Lower leg skin (tissue), 4 donors: ENCODE results near the gene SLC41A3. TPM values are rescaled to one million over a fixed set of nuclear protein-coding genes. Genes with fewer than 3 reads are reported as not detected.

Experiments used
- DNase-seq, 2 donors: peaks; one replicate each; pipeline ENCODE4 v3.0.0-alpha.2; 2019; ENCODE audit warnings: low spot score in 2 of 2
- H3K4me3 ChIP-seq: fragments of 200-600 bp; sonication (generic); 2 replicates; pipeline ENCODE4 v1.5.1; 2017; ENCODE audit warnings: mild to moderate bottlenecking, low read depth; ENCODE audit not compliant: poor library complexity, severe bottlenecking
- CTCF ChIP-seq, 3 donors: fragments of 450-650 bp; IDR thresholded peaks; one replicate each; pipeline ENCODE4 v1.5.1; 2016; ENCODE audit warnings: antibody characterized with exemption in 3 of 3, mild to moderate bottlenecking in 3 of 3, moderate library complexity in 2 of 3
- POLR2A ChIP-seq, 2 donors: fragments of 450-650 bp; IDR thresholded peaks; one replicate each; pipeline ENCODE4 v1.6.1; 2016 to 2017; ENCODE audit warnings: antibody characterized with exemption in 2 of 2, mild to moderate bottlenecking in 1 of 2, moderate library complexity in 1 of 2
- WGBS, 2 donors: methylation state at CpG; one replicate each; pipeline ENCODE4 v1.1.5; 2018; 5-methylcytosine and 5-hydroxymethylcytosine counted together
- intact Hi-C: fragments of 100-400 bp; cut with DNase I; formaldehyde crosslinking; loops from one replicate; pipeline ENCODE4 v1.15.0; 2023; ENCODE audit warnings: low total_unique reads
- total RNA-seq, 4 donors: library from RNA; depleted of rRNA; stranded (reverse); fragments of >200 nt; gene quantifications; one replicate each; pipeline ENCODE4 v1.1.0, GENCODE V29; 2016

The SLC41A3 gene
- total RNA-seq, 4 donors from 2014 or later: 31.6 to 41.1 (median 37.3) TPM

- intact Hi-C loops: no loop called here
- no peak for TF ChIP-seq CTCF (IDR thresholded peaks at IDR 0.05)
- no peak for TF ChIP-seq POLR2A (IDR thresholded peaks at IDR 0.05)
- WGBS, 2 donors: 93 to 95% methylated on average over 7 of the region's 7 CpGs
- no peak overlapping the region for H3K4me3 ChIP-seq
- peak in 1 of 2 donors; percentile 82 for DNase-seq
Measured at GRCh38 chr3:126085276-126085675, 1.4 kb upstream of the SLC41A3 start.

- H3K4me3 ChIP-seq: no peak overlapping the region
- TF ChIP-seq POLR2A (IDR thresholded peaks at IDR 0.05) (no peak), CTCF (IDR thresholded peaks at IDR 0.05) (no peak)
- no peak for DNase-seq
- WGBS, 2 donors: 52 to 56% methylated on average over 5 of the region's 5 CpGs
- intact Hi-C loops: no loop called here
Measured at GRCh38 chr3:126084768-126085180, 850 bp upstream of the SLC41A3 start.

DNA sequence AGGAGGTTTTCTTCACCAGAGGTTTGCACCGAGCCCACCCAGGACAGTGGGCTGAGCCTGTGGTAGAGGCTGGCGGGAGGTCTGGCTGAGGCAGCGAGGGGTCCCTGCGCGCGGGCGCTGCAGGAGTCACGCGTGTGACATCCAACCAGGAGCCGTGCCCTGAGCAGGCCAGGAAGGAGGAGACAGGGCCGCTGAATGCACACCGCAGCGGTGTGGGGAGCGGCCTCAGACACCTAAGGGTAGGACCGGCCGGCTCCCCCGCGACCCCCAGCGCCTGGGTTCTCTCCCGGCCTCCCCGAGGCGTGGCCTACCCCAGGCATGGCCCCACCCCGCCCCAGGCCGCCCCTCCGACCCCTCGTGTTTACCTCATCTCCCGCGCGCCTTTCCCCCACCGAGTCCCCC, 412 bp downstream of the SLC41A3 start:
- peak; percentile 39 to 89 for DNase-seq
- 0 to 1% methylated on average over 5 to 29 of the region's 30 CpGs for WGBS, 2 donors
- intact Hi-C loops: no loop called here
- H3K4me3 ChIP-seq: peak overlapping the region; percentile 50
- TF ChIP-seq POLR2A (IDR thresholded peaks at IDR 0.05): no peak
- TF ChIP-seq CTCF (IDR thresholded peaks at IDR 0.05): no peak

GRCh38 chr3:126083138-126083445, 832 bp downstream of the SLC41A3 start:
- intact Hi-C loops: no loop called here

GRCh38 chr3:126082362-126083137, 1.4 kb downstream of the SLC41A3 start:
- TF ChIP-seq CTCF (IDR thresholded peaks at IDR 0.05): no peak
- no peak for TF ChIP-seq POLR2A (IDR thresholded peaks at IDR 0.05)
- no peak overlapping the region for H3K4me3 ChIP-seq
- DNase-seq: peak in 1 of 2 donors; percentile 84
- WGBS, 2 donors: 88 to 92% methylated on average over 7 to 10 of the region's 15 CpGs
- intact Hi-C loops: no loop called here

More at GRCh38 chr3:126083138-126083445, 832 bp downstream of the SLC41A3 start:
- TF ChIP-seq CTCF (IDR thresholded peaks at IDR 0.05) (no peak), POLR2A (IDR thresholded peaks at IDR 0.05) (no peak)
- DNase-seq: peak in 1 of 2 donors; percentile 78
- H3K4me3 ChIP-seq: peak overlapping the region; percentile 50
- WGBS, 2 donors: 29 to 33% methylated on average over 3 of the region's 3 CpGs
